Hepatocyte (in vitro differentiated cells): ENCODE results near the gene ADAMTS13.

Experiments used
- EZH2 ChIP-seq: fragments of 200-600 bp; sonication (generic); IDR thresholded peaks from 2 replicates; pipeline ENCODE4 v1.6.1; 2016; ENCODE audit warnings: antibody characterized with exemption, mild to moderate bottlenecking, borderline replicate concordance
- EZH2phosphoT487 ChIP-seq: fragments of 200-600 bp; sonication (generic); IDR thresholded peaks from one replicate; pipeline ENCODE4 v1.6.1; 2018; ENCODE audit warnings: antibody characterized with exemption, mild to moderate bottlenecking, low read depth, moderate library complexity; ENCODE audit not compliant: unreplicated experiment, severe bottlenecking
- TF ChIP-seq, protein P1 (sequence below): fragments of 200-600 bp; sonication (generic); IDR thresholded peaks from 2 replicates; pipeline ENCODE4 v1.5.1; 2016; ENCODE audit warnings: antibody characterized with exemption, mild to moderate bottlenecking; ENCODE audit not compliant: poor library complexity

- TF ChIP-seq EZH2, result no peak
- TF ChIP-seq, protein P1, sequence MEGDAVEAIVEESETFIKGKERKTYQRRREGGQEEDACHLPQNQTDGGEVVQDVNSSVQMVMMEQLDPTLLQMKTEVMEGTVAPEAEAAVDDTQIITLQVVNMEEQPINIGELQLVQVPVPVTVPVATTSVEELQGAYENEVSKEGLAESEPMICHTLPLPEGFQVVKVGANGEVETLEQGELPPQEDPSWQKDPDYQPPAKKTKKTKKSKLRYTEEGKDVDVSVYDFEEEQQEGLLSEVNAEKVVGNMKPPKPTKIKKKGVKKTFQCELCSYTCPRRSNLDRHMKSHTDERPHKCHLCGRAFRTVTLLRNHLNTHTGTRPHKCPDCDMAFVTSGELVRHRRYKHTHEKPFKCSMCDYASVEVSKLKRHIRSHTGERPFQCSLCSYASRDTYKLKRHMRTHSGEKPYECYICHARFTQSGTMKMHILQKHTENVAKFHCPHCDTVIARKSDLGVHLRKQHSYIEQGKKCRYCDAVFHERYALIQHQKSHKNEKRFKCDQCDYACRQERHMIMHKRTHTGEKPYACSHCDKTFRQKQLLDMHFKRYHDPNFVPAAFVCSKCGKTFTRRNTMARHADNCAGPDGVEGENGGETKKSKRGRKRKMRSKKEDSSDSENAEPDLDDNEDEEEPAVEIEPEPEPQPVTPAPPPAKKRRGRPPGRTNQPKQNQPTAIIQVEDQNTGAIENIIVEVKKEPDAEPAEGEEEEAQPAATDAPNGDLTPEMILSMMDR, result no peak
- TF ChIP-seq EZH2phosphoT487, result no peak
Measured at GRCh38 chr9:133461975-133462374, 39.8 kb downstream of the ADAMTS13 start.
